HUES6 (cell line): ENCODE measurements around the gene HEATR5A.

ENCODE experiments used
- H3K27ac ChIP-seq: 2 replicates; pipeline ENCODE4 v1.7.0; 2013; ENCODE audit warnings: low read depth, mild to moderate bottlenecking, low read length, inconsistent platforms
- H3K27me3 ChIP-seq: 2 replicates; pipeline ENCODE4 v1.6.1; 2013; ENCODE audit warnings: low read length; ENCODE audit not compliant: control insufficient read depth, insufficient read depth
- H3K36me3 ChIP-seq: 2 replicates; pipeline ENCODE4 v1.6.1; 2013; ENCODE audit warnings: low read length; ENCODE audit not compliant: control insufficient read depth, insufficient read depth
- H3K4me1 ChIP-seq: 2 replicates; pipeline ENCODE4 v1.6.1; 2013; ENCODE audit warnings: low read length; ENCODE audit not compliant: control insufficient read depth, insufficient read depth
- H3K4me3 ChIP-seq: 2 replicates; pipeline ENCODE4 v1.5.1; 2013; ENCODE audit warnings: low read depth, low read length
- H3K9ac ChIP-seq: one replicate; pipeline ENCODE4 v1.6.1; 2013; ENCODE audit warnings: mild to moderate bottlenecking, low read length
- H3K9me3 ChIP-seq: 2 replicates; pipeline ENCODE4 v1.6.1; 2013; ENCODE audit warnings: low read depth, low read length; ENCODE audit not compliant: control insufficient read depth, insufficient read depth

The HEATR5A gene

DNA sequence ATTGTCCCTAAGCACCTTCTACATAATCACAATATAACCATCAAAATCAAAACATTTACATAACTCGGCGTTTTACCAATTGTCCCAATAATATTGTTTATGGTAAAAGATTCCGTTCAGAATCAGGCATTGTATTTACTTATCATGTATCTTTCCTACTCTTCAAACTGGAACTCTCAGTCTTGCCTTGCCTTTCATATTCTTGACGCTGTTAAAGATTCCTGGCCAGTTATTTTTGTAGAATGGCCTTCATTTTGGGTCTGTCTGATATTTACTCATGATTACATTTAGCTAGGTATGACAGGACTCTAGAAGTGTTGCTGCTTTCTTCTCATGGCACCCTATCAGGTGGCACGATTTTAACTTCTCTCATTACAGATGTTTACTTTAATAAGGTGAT lies 850 bp upstream of the HEATR5A start:
- H3K9me3 ChIP-seq = no peaks in the 10 kb centered on the region
- H3K27me3 ChIP-seq = no peaks in the 10 kb centered on the region
- H3K27ac ChIP-seq = no peak overlapping the region
- peaks cover 8% of the 10 kb centered on the region for H3K4me1 ChIP-seq
- no peak overlapping the region for H3K9ac ChIP-seq
- no peaks in the 10 kb centered on the region for H3K36me3 ChIP-seq
- peak overlapping the region; percentile 97 for H3K4me3 ChIP-seq

DNA sequence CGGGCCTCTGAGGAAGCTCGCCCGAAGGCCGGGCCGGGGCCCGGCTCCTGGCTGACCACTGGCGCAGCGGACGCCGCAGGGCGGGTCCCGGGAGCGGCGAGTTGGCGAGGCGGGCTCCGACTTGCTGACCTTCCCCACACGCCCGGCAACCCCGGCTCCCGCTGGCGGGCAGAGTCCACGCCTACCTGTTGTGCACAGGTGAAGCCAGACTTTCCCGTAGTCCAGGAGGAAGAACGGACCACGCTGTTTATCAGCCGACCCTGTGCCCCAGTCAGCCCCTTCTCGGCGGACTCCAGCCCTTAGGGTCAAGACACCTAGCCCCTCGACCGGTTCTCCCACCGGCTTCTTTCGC lies 407 bp downstream of the HEATR5A start:
- Histone ChIP-seq H3K4me1 (peaks cover 8% of the 10 kb centered on the region), H3K27ac (no peak overlapping the region; the same call in 1 of the 2 replicates), H3K27me3 (no peaks in the 10 kb centered on the region), H3K9ac (peak overlapping the region; percentile 86), H3K4me3 (peak overlapping the region; percentile 97), H3K36me3 (no peaks in the 10 kb centered on the region), H3K9me3 (no peaks in the 10 kb centered on the region)

DNA sequence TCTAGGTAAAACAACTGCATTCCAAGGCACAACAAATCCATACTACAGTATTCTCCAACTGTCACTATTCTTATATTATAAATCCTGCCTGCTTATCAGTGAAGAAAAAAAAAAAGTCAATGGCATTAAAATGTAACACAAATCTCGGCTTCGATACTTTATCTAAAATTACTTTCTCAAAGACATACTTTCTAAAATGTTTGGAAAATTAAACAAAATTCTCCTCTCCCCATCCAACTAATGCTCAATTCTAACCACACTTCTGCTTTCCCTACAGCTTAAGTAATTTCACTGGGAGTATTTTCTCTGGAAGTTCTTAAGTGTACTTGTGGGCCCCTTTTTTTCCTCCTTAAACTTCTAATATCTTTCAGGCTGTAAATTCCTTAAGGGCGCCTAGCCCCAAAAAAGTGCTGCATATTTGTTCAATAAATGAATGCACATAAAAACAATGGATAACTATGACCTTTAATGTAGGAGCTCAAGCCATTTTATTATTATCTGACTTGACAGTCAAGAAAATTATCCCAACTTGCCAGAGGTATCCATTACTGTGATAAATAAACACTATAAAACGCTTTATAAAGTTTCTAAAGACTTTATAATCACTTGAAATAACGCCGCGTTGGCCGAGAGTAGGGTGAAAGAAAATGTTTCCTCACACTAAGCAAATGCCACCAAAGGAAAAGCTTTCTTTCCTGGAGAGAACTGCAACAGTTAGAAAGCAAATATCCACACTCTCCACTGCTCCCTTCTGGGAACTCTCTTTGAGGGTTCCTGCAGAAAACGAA lies 977 bp downstream of the HEATR5A start:
- H3K9me3 ChIP-seq = no peaks in the 10 kb centered on the region
- no peak overlapping the region; the same call in 1 of the 2 replicates for H3K27ac ChIP-seq
- peak overlapping the region; percentile 97 for H3K4me3 ChIP-seq
- H3K4me1 ChIP-seq = peaks cover 8% of the 10 kb centered on the region
- H3K9ac ChIP-seq = peak overlapping the region; percentile 86
- no peaks in the 10 kb centered on the region for H3K27me3 ChIP-seq
- no peaks in the 10 kb centered on the region for H3K36me3 ChIP-seq

DNA sequence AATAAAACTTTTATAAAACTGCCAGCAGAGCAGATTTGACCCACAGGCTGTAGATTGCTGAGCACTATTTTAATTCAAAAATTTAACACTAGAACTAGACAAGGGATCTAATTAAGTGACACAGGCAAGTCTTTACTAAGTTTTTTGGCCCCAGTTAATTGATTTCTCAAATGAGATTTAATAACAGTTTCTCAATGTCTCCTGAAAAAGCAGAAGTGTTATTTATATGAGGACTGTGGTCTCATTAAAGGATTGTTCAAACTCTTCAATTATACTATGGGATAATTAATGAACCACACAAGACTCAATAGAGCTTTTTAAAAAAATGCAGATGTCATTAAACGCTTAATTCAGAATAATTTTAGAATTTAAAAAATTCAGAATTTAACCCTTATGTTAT lies 1.9 kb downstream of the HEATR5A start:
- Histone ChIP-seq H3K36me3 (no peaks in the 10 kb centered on the region), H3K9ac (no peak overlapping the region), H3K9me3 (no peaks in the 10 kb centered on the region), H3K4me1 (peaks cover 8% of the 10 kb centered on the region), H3K4me3 (no peak overlapping the region), H3K27me3 (no peaks in the 10 kb centered on the region), H3K27ac (no peak overlapping the region)

DNA sequence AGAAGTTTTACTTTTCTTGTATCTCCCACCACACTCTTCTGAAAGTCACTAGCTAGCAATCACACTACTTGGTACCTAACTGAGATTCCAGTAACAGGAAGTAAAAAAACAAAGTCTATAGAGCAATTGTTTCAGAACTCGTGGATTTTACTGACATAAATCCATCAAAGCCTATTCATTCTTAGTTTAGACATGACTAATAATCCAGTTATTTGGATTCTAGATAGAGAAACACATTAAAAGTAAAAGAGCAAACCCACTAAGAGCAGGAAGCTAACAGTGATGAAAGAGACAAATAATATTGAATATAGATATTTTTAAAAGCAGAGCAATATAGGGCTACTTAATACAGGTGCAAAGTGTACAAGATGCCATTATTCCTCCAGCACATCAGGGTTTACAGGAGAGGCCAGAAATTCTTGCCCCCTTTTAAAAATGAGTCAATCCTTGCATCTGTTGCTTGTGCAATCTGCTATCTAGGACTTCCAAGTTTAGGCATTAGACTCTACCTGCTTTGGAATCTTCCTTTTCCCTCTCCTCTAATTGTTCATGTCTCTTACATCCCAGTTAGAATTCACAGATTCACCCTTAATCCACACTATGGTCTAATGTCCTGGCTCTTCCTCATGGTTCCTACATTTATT lies 6.0 kb downstream of the HEATR5A start:
- Histone ChIP-seq H3K9me3 (no peaks in the 10 kb centered on the region), H3K27ac (no peak overlapping the region), H3K9ac (no peak overlapping the region), H3K4me3 (no peak overlapping the region), H3K36me3 (no peaks in the 10 kb centered on the region), H3K27me3 (no peaks in the 10 kb centered on the region), H3K4me1 (peaks cover 8% of the 10 kb centered on the region)

DNA sequence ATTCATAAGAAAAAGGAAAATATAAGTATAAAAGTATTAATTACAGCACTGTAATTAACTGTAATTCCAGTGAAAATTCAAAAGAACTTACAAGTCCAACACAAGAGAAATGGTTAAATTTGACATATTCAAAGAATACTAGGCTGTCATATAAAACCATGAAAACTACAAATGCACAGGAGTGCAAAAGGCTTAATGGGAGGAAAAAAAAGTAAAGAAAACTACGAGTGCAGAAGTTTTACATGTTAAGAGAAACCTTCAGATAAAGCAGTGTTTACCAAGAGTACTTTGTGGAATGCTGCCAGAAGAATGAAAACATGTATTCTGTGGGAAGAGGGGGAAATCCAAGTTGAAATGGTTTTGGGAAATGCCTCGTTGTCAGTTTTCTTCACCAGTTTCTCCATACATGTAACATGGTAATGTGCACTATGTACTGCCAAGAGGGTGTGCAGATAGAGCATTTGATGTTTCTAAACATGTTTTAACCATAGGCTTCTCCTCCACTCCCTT lies 9.1 kb downstream of the HEATR5A start:
- 0 out of 2 replicates have a peak, but pooled peaks cover 4% of the 10 kb centered on the region for H3K4me1 ChIP-seq
- H3K9ac ChIP-seq = no peak overlapping the region
- H3K27me3 ChIP-seq = no peaks in the 10 kb centered on the region
- H3K36me3 ChIP-seq = no peaks in the 10 kb centered on the region
- H3K9me3 ChIP-seq = no peaks in the 10 kb centered on the region
- no peak overlapping the region for H3K4me3 ChIP-seq
- H3K27ac ChIP-seq = no peak overlapping the region

DNA sequence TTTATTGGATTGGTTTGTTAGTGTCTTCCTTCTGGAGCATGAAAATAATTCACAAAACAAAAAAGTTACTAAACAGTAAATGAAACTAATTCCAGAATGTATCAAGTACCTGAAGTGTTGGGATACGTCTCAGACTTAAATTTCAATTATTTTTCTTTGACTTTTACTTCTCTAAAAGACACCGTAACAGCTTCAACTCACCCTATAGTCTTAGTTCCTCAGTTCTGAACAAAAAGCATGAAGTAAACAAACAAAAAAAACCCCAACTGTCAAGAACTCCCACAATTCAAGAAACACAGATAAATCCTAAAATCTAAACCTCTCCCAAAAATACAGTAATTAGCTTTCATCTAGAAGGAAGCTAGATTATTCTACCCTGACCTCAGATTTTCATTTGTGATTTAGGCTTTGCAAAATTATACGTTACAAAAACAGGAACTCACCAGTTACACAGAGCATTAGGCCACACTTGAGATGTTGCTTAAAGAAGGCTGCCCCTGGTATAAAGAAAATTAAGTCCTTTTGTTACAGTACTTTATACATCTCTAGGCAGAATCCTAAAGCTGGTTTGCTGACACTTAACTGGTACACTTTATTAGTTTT lies 10.2 kb downstream of the HEATR5A start:
- H3K27me3 ChIP-seq = no peaks in the 10 kb centered on the region
- 0 out of 2 replicates have a peak overlapping the region, but pooled peaks have one; percentile 9 for H3K27ac ChIP-seq
- H3K4me1 ChIP-seq = 0 out of 2 replicates have a peak, but pooled peaks cover 4% of the 10 kb centered on the region
- no peaks in the 10 kb centered on the region for H3K9me3 ChIP-seq
- H3K36me3 ChIP-seq = no peaks in the 10 kb centered on the region
- H3K4me3 ChIP-seq = no peak overlapping the region
- no peak overlapping the region for H3K9ac ChIP-seq

DNA sequence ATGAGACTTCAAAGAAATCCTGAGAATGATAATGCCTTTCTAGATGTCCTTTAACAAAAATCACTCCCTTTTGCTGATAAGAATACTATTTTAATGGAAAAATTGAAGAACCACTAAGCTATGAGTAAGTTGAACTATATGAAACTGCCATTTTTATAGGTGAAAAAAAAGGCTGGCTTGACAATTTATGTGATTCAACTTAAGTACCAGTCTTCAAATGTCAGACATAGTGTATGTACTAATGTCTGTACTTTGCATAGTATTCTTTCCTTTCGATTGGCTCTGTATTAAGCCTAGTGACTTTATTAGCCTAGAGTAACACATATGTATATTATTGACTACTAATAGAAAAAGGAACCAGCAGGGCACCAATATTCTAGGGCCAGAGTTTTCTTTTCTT lies 11.9 kb downstream of the HEATR5A start:
- Histone ChIP-seq H3K27me3 (no peaks in the 10 kb centered on the region), H3K36me3 (no peaks in the 10 kb centered on the region), H3K9me3 (no peaks in the 10 kb centered on the region), H3K4me3 (no peak overlapping the region), H3K4me1 (0 out of 2 replicates have a peak, but pooled peaks cover 4% of the 10 kb centered on the region), H3K27ac (no peak overlapping the region), H3K9ac (no peak overlapping the region)

DNA sequence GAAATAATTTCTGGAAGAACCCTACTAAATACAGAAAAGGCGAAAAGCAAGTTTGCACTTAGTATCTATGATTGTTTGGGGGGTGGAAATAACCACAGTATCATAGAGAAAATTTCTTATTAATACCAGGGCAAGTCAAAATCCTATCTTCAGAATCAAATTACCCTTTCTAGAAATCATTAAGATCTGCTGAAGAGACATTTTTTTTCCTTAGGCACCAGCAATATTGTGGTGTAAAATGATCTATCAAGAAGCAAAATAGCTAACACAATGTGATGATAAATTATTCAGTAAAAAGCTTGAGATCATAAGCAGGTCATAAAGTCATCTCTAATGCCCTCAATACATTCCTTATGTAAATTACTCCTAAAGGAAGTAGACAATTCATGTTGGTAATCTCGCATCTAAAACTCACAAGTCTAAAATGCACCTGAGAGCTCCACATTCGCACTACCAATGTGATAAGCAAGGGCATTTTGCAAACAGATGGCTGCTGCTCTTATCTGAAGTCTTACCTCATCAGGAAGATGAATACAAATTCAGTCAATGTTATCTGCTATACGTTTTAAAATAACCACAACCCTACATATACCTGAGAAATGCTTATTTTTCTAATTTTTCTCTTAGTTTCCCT lies 14.6 kb downstream of the HEATR5A start:
- H3K4me1 ChIP-seq = no peaks in the 10 kb centered on the region
- H3K4me3 ChIP-seq = no peak overlapping the region
- H3K9me3 ChIP-seq = no peaks in the 10 kb centered on the region
- H3K27me3 ChIP-seq = no peaks in the 10 kb centered on the region
- H3K9ac ChIP-seq = no peak overlapping the region
- H3K36me3 ChIP-seq = 0 out of 2 replicates have a peak, but pooled peaks cover 3% of the 10 kb centered on the region
- no peak overlapping the region for H3K27ac ChIP-seq

DNA sequence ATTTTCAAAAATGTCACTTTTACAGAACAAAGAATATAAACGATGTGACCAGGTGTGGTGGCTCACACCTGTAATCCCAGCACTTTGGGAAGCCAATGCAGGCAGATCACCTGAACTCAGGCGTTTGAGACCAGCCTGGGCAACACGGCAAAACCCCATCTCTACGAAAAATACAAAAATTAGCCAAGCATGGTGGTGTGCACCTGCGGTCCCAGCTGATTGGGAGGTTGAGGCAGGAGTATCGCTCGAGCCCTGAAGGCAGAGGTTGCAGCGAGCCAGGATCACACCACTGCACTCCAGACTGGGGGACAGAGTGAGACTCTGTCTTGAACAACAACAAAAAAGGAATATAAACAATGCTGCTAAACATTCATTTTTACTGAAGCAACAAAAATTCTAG lies 15.2 kb downstream of the HEATR5A start:
- Histone ChIP-seq H3K9ac (no peak overlapping the region), H3K9me3 (no peaks in the 10 kb centered on the region), H3K27me3 (no peaks in the 10 kb centered on the region), H3K27ac (no peak overlapping the region), H3K4me3 (no peak overlapping the region), H3K36me3 (peaks cover 6% of the 10 kb centered on the region; the same call in 1 of the 2 replicates), H3K4me1 (no peaks in the 10 kb centered on the region)
